Glomerular endothelial cell (primary cell): ENCODE data around the gene DOCK11. TPM values are rescaled to one million over a fixed set of nuclear protein-coding genes. Genes with fewer than 3 reads are reported as not detected.
"Not testable (repeated sequence)": the region's sequence is repeated elsewhere in the genome, so short reads cannot be mapped to it uniquely, and the experiment has no call there.

Source experiments
- DNase-seq: peaks from one replicate; pipeline ENCODE4 v3.0.0-alpha.2; 2011; ENCODE audit warnings: low read depth, low spot score; ENCODE audit errors: extremely low read depth
- total RNA-seq: library from RNA; depleted of rRNA; stranded (reverse); fragments of >200 nt; gene quantifications from 2 replicates; pipeline ENCODE4 v1.2.3, GENCODE V29; 2015

The DOCK11 gene
- total RNA-seq, 1 donor from 2014 or later = 1.2 TPM

DNA sequence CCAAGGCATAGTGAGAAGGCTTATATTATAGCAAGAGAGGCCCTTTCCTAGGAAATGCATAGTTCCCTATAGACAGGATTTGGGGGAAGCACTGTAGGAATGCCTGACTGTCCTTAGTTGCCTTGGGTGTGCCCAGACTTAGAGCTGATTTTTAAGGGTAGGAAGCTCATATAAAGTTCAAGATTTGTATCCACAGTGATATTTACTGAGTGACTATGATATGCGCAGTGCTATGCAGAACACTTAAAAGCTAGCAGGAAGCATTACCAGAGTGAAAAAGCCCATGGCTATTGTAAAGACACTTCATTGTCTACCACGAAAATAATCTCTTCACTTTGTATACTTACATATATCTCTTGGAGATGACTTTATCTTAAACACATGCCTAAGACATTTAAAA, 181.7 kb downstream of the DOCK11 start:
- DNase-seq = no peak

- DNase-seq = no peak
These were observed 183.7 kb downstream of the DOCK11 start for GRCh38 chrX:118679290-118679689.

GRCh38 chrX:118682258-118683014, 186.8 kb downstream of the DOCK11 start:
- no peak for DNase-seq

DNA sequence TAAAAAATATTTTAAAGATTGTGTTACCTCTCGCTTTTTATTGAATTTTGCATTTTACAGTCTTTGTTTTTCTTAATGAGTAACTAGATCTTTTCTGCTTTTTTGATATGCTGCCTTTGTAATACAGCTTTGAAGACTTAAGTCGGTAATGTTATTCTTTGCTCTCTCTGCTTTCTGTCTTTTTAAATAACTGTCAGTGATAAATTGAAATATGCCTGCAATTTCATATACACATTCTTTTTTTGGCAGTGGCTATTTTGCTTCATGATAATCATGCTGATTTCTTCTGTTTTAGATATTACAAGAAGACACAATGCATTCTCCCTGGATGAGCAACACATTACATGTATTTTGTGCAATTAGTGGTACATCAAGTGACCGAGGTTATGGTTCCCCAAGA, 189.8 kb downstream of the DOCK11 start:
- DNase-seq = no peak

DNA sequence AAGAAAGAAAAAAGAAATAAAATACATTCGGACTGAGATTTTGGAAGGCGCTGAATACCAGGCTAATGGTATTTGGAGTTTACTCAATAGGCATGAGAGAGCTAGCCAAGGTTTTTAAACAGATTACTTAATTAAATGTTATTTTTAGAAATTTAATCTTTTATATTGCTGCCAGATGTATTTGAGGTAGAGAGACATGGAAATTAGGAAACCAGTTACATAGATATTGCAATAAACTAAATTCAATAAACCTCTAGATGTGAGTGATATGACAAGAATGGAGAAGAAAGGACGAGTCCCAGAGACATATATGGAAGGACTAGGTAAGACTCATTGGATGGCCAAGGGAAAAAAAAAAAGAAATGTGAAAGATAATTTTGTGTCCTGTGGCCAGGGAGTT, 193.3 kb downstream of the DOCK11 start:
- DNase-seq = no peak

GRCh38 chrX:118693843-118694242, 198.2 kb downstream of the DOCK11 start:
- DNase-seq = no peak

- no peak for DNase-seq
These were observed 199.0 kb downstream of the DOCK11 start for GRCh38 chrX:118694638-118695037.

- DNase-seq = no peak
These were observed 203.0 kb downstream of the DOCK11 start for GRCh38 chrX:118698516-118699170.

DNA sequence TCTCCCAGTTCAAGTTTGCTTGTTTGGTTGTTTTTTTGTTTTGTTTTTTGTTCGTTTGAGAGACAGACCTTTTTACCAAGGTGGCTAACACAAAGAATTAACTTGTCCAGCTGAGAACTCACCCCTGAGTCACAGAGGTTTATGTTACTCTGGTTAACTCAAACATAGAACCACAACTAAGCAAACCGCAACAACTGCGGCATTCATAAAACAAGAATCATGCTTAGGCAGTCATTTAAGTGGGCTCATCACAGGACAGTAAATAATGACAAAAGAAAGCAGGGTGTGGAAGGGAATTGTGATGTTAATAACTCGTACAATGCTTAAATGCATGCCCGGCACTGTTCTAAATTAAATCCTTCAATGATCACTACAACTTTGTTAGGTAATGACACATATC, 207.1 kb downstream of the DOCK11 start:
- DNase-seq = no peak

DNA sequence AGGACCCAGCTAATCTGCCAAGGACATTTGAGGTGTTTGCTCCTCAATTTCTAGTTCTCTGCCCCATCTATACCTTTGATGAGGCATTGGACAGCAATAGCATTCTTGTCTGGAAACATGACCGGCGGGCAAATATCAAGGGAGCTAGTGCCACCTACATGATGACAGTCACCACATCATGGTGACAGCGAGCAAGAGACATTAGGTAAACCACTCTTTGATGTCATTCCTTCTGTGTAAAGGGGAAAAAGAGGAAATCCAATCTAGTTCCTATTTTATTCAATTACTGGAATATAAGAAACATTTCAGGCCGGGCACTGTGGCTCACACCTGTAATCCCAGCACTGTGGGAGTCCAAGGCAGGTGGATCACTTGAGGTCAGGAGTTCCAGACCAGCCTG, 211.1 kb downstream of the DOCK11 start:
- DNase-seq = no peak

DNA sequence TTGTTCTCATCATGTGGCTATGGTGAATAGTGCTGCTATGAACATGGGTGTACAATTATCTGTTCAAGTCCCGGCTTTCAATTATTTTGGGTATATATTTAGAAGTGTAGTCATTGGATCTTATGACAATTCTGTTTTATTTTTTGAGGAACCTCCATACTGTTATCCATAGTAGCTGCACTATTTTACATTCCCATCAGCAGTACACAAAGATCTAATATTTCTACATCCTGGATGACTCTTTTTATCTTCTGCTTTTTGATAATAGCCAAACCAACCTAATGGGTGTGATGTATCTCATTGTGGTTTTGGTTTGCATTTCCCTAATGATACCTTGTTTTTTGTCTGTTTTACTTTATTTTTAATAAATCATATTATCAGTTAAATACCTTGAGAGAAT, 218.9 kb downstream of the DOCK11 start:
- DNase-seq = no peak

GRCh38 chrX:118715917-118716316, 220.3 kb downstream of the DOCK11 start:
- DNase-seq = not testable (repeated sequence)

- DNase-seq = not testable (repeated sequence)
These were observed 221.2 kb downstream of the DOCK11 start for GRCh38 chrX:118716833-118717232.

- no peak for DNase-seq
These were observed 222.2 kb downstream of the DOCK11 start for GRCh38 chrX:118717678-118718391.

- no peak for DNase-seq
These were observed 223.1 kb downstream of the DOCK11 start for GRCh38 chrX:118718737-118719136.

GRCh38 chrX:118720058-118720707, 224.6 kb downstream of the DOCK11 start:
- no peak for DNase-seq

- DNase-seq = no peak
These were observed 227.8 kb downstream of the DOCK11 start for GRCh38 chrX:118723376-118723775.

GRCh38 chrX:118724365-118724764, 228.8 kb downstream of the DOCK11 start:
- no peak for DNase-seq

- no peak for DNase-seq
These were observed 229.2 kb downstream of the DOCK11 start for GRCh38 chrX:118724775-118725174.

- no peak for DNase-seq
These were observed 230.8 kb downstream of the DOCK11 start for GRCh38 chrX:118726396-118726795.
